Endothelial cell (in vitro differentiated cells): Measurements from ENCODE around the gene SUSD5. TPM values are rescaled to one million over a fixed set of nuclear protein-coding genes. Genes with fewer than 3 reads are reported as not detected.

Source experiments
- DNase-seq: peaks from one replicate; pipeline ENCODE4 v3.0.0; 2021; ENCODE audit warnings: low spot score
- H3K27ac Mint-ChIP-seq: one replicate; pipeline ENCODE4 v1.8.0; 2021; ENCODE audit warnings: mixed read lengths, inconsistent platforms; ENCODE audit not compliant: unreplicated experiment
- H3K27me3 Mint-ChIP-seq: one replicate; pipeline ENCODE4 v1.8.0; 2021; ENCODE audit warnings: mild to moderate bottlenecking, moderate library complexity, mixed read lengths, inconsistent platforms; ENCODE audit not compliant: unreplicated experiment
- H3K36me3 Mint-ChIP-seq: one replicate; pipeline ENCODE4 v1.8.0; 2021; ENCODE audit warnings: mild to moderate bottlenecking, low read depth, mixed read lengths, inconsistent platforms; ENCODE audit not compliant: unreplicated experiment
- H3K4me1 Mint-ChIP-seq: one replicate; pipeline ENCODE4 v1.8.0; 2021; ENCODE audit warnings: mild to moderate bottlenecking, mixed read lengths, inconsistent platforms; ENCODE audit not compliant: unreplicated experiment
- H3K4me3 Mint-ChIP-seq: one replicate; pipeline ENCODE4 v1.8.0; 2021; ENCODE audit warnings: mild to moderate bottlenecking, mixed read lengths, inconsistent platforms; ENCODE audit not compliant: unreplicated experiment
- H3K9me3 Mint-ChIP-seq: one replicate; pipeline ENCODE4 v1.8.0; 2021; ENCODE audit warnings: mixed read lengths, inconsistent platforms; ENCODE audit not compliant: unreplicated experiment
- CTCF ChIP-seq: fragments of 200-600 bp; sonication (generic); IDR thresholded peaks from one replicate; pipeline ENCODE4 v1.5.0; 2021; ENCODE audit warnings: antibody characterized with exemption; ENCODE audit not compliant: unreplicated experiment
- total RNA-seq: library from RNA; stranded (reverse); fragmentation: NEBNext Ultra II Directional; extraction: Animal tissue kit (Norgen Biotek cat#: 25700); gene quantifications from one replicate; pipeline ENCODE4 v1.2.1, GENCODE V29; 2021; ENCODE audit not compliant: unreplicated experiment

SUSD5 gene
- total RNA-seq, 1 donor from 2014 or later = 3.9 TPM

- DNase-seq = no peak
- no peak for TF ChIP-seq CTCF
- no peaks in the 10 kb centered on the region for H3K27me3 Mint-ChIP-seq
- peaks cover 13% of the 10 kb centered on the region for H3K36me3 Mint-ChIP-seq
- no peaks in the 10 kb centered on the region for H3K4me1 Mint-ChIP-seq
- no peaks in the 10 kb centered on the region for H3K9me3 Mint-ChIP-seq
- H3K4me3 Mint-ChIP-seq = no peak overlapping the region
- no peak overlapping the region for H3K27ac Mint-ChIP-seq
Observed at GRCh38 chr3:33209357-33209756, 9.3 kb downstream of the SUSD5 start.

- DNase-seq = no peak
- Mint-ChIP-seq H3K36me3 (peaks cover 4% of the 10 kb centered on the region), H3K27me3 (peaks cover 6% of the 10 kb centered on the region), H3K27ac (no peak overlapping the region), H3K4me3 (no peak overlapping the region), H3K4me1 (no peaks in the 10 kb centered on the region), H3K9me3 (no peaks in the 10 kb centered on the region)
- no peak for TF ChIP-seq CTCF
Observed at GRCh38 chr3:33202711-33203457, 15.7 kb downstream of the SUSD5 start.

GRCh38 chr3:33201195-33201594 is 17.4 kb downstream of the SUSD5 start:
- no peaks in the 10 kb centered on the region for H3K36me3 Mint-ChIP-seq
- no peak overlapping the region for H3K27ac Mint-ChIP-seq
- H3K9me3 Mint-ChIP-seq = no peaks in the 10 kb centered on the region
- H3K27me3 Mint-ChIP-seq = peaks cover 6% of the 10 kb centered on the region
- no peak overlapping the region for H3K4me3 Mint-ChIP-seq
- no peaks in the 10 kb centered on the region for H3K4me1 Mint-ChIP-seq
- no peak for TF ChIP-seq CTCF
- DNase-seq = no peak

- H3K27me3 Mint-ChIP-seq = peaks cover 1% of the 10 kb centered on the region
- H3K9me3 Mint-ChIP-seq = no peaks in the 10 kb centered on the region
- no peak overlapping the region for H3K4me3 Mint-ChIP-seq
- no peak overlapping the region for H3K27ac Mint-ChIP-seq
- H3K4me1 Mint-ChIP-seq = peaks cover 4% of the 10 kb centered on the region
- no peaks in the 10 kb centered on the region for H3K36me3 Mint-ChIP-seq
- TF ChIP-seq CTCF = no peak
- no peak for DNase-seq
Observed at GRCh38 chr3:33196538-33196937, 22.1 kb downstream of the SUSD5 start.

GRCh38 chr3:33194303-33194702 is 24.3 kb downstream of the SUSD5 start:
- Mint-ChIP-seq H3K4me3 (no peak overlapping the region), H3K36me3 (no peaks in the 10 kb centered on the region), H3K27ac (peak overlapping the region; percentile 21), H3K27me3 (peaks cover 1% of the 10 kb centered on the region), H3K4me1 (peaks cover 4% of the 10 kb centered on the region), H3K9me3 (no peaks in the 10 kb centered on the region)
- no peak for DNase-seq
- no peak for TF ChIP-seq CTCF
